Daoy (cell line): ENCODE measurements around the gene GDAP2. TPM values are rescaled to one million over a fixed set of nuclear protein-coding genes. Genes with fewer than 3 reads are reported as not detected.
"Not testable (repeated sequence)": the region's sequence is repeated elsewhere in the genome, so short reads cannot be mapped to it uniquely, and the experiment has no call there.

Experiments used
- DNase-seq: peaks from one replicate; pipeline ENCODE4 v3.0.0-alpha.2; 2015; ENCODE audit warnings: low read depth
- total RNA-seq: library from RNA; depleted of rRNA; stranded (reverse); fragments of >200 nt; shearing (Covaris generic); gene quantifications from 2 replicates; pipeline ENCODE4 v1.2.3, GENCODE V29; 2014; rRNA removed

Gene GDAP2
- 31.9 and 41.6 TPM in 2 replicates for total RNA-seq

GRCh38 chr1:117929343-117930172 lies at the start of gene GDAP2, which contains the start of gene WDR3:
GDAP2 (minus strand) TSS chr1:117929621; CDS start chr1:117920357, 9,264 bp downstream.
WDR3 (plus strand) TSS chr1:117929739; CDS start chr1:117933320, 3,581 bp downstream.
- peak; percentile 99 for DNase-seq

- DNase-seq = no peak
These were observed 47.0 kb upstream of the GDAP2 start for GRCh38 chr1:117976381-117976780.

- DNase-seq = no peak
These were observed 42.4 kb upstream of the GDAP2 start for GRCh38 chr1:117971777-117972176.

- no peak for DNase-seq
These were observed 40.8 kb upstream of the GDAP2 start for GRCh38 chr1:117970252-117970651.

GRCh38 chr1:117967881-117968280 lies 38.5 kb upstream of the GDAP2 start:
- peak; percentile 19 for DNase-seq

- peak; percentile 6 for DNase-seq
These were observed 38.1 kb upstream of the GDAP2 start for GRCh38 chr1:117967477-117967876.

- no peak for DNase-seq
These were observed 35.0 kb upstream of the GDAP2 start for GRCh38 chr1:117964290-117965038.

- peak; percentile 29 for DNase-seq
These were observed 29.9 kb upstream of the GDAP2 start for GRCh38 chr1:117959364-117959763.

- no peak for DNase-seq
These were observed 23.0 kb upstream of the GDAP2 start for GRCh38 chr1:117952386-117952785.

GRCh38 chr1:117942293-117942692 lies 12.9 kb upstream of the GDAP2 start:
- no peak for DNase-seq

- no peak for DNase-seq
These were observed 4.3 kb upstream of the GDAP2 start for GRCh38 chr1:117933769-117934168.

GRCh38 chr1:117932576-117932975 lies 3.2 kb upstream of the GDAP2 start:
- no peak for DNase-seq

- peak; percentile 5 for DNase-seq
These were observed 1.1 kb upstream of the GDAP2 start for GRCh38 chr1:117930484-117930883.

GRCh38 chr1:117930173-117930447 lies 689 bp upstream of the GDAP2 start:
- no peak for DNase-seq

- peak; percentile 77 for DNase-seq
These were observed 509 bp downstream of the GDAP2 start for GRCh38 chr1:117928881-117929342.

- no peak for DNase-seq
These were observed 3.4 kb downstream of the GDAP2 start for GRCh38 chr1:117925981-117926380.

GRCh38 chr1:117922717-117923116 lies 6.7 kb downstream of the GDAP2 start:
- not testable (repeated sequence) for DNase-seq

- no peak for DNase-seq
These were observed 7.4 kb downstream of the GDAP2 start for GRCh38 chr1:117921991-117922390.

- DNase-seq = no peak
These were observed 10.0 kb downstream of the GDAP2 start for GRCh38 chr1:117919376-117919775.

- DNase-seq = no peak
These were observed 18.4 kb downstream of the GDAP2 start for GRCh38 chr1:117911051-117911450.

- DNase-seq = no peak
These were observed 24.4 kb downstream of the GDAP2 start for GRCh38 chr1:117905019-117905418.

- DNase-seq = no peak
These were observed 24.9 kb downstream of the GDAP2 start for GRCh38 chr1:117904485-117904884.

GRCh38 chr1:117902944-117903343 lies 26.5 kb downstream of the GDAP2 start:
- DNase-seq = no peak
